Loucy (cell line): Measurements from ENCODE around the gene SAMD8.

Experiments
- H2AFZ ChIP-seq: fragments of 200-600 bp; sonication (generic); 2 replicates; pipeline ENCODE4 v1.6.0; 2016; ENCODE audit warnings: antibody characterized with exemption, mild to moderate bottlenecking, low read length, moderate library complexity
- H3F3A ChIP-seq: fragments of 200-600 bp; 2 replicates; pipeline ENCODE4 v1.6.0; 2016; ENCODE audit warnings: antibody characterized with exemption, low read depth, mild to moderate bottlenecking
- H3K27me3 ChIP-seq: fragments of 200-600 bp; sonication (generic); 2 replicates; pipeline ENCODE4 v1.6.1; 2014; ENCODE audit warnings: low read length, mild to moderate bottlenecking; ENCODE audit not compliant: insufficient read depth, poor library complexity, severe bottlenecking
- H3K36me3 ChIP-seq: fragments of 200-600 bp; sonication (generic); 2 replicates; pipeline ENCODE4 v1.6.1; 2016; ENCODE audit warnings: low read length; ENCODE audit not compliant: insufficient read depth
- H3K4me1 ChIP-seq: fragments of 200-600 bp; sonication (generic); 2 replicates; pipeline ENCODE4 v1.5.1; 2014; ENCODE audit warnings: low read length, mild to moderate bottlenecking; ENCODE audit not compliant: insufficient read depth, poor library complexity, severe bottlenecking
- H3K4me2 ChIP-seq: fragments of 200-600 bp; sonication (generic); 2 replicates; pipeline ENCODE4 v1.6.0; 2014; ENCODE audit warnings: antibody characterized with exemption, low read length, low read depth, mild to moderate bottlenecking; ENCODE audit not compliant: poor library complexity, severe bottlenecking
- H3K4me3 ChIP-seq: fragments of 200-600 bp; sonication (generic); 2 replicates; pipeline ENCODE4 v1.5.1; 2014; ENCODE audit warnings: low read length, mild to moderate bottlenecking, mixed read lengths; ENCODE audit not compliant: poor library complexity, severe bottlenecking
- H3K79me2 ChIP-seq: fragments of 200-600 bp; sonication (generic); 2 replicates; pipeline ENCODE4 v1.6.1; 2014; ENCODE audit warnings: low read length; ENCODE audit not compliant: insufficient read depth
- H3K9ac ChIP-seq: fragments of 200-600 bp; sonication (generic); 2 replicates; pipeline ENCODE4 v1.6.0; 2014; ENCODE audit warnings: mild to moderate bottlenecking, low read depth, low read length, moderate library complexity; ENCODE audit not compliant: poor library complexity, severe bottlenecking
- H3K9me2 ChIP-seq: fragments of 200-600 bp; sonication (generic); replicated peaks from 2 replicates; pipeline ENCODE4 v1.6.1; 2016; ENCODE audit warnings: low read depth, low read length, mixed read lengths
- H3K9me3 ChIP-seq: fragments of 200-600 bp; sonication (generic); 2 replicates; pipeline ENCODE4 v1.6.1; 2014; ENCODE audit warnings: mild to moderate bottlenecking, antibody characterized with exemption, low read length, low read depth; ENCODE audit not compliant: insufficient read depth
- H4K20me1 ChIP-seq: fragments of 200-600 bp; sonication (generic); 2 replicates; pipeline ENCODE4 v1.6.0; 2014; ENCODE audit warnings: antibody characterized with exemption, low read length, mild to moderate bottlenecking; ENCODE audit not compliant: insufficient read depth, poor library complexity, severe bottlenecking
- EZH2phosphoT487 ChIP-seq: fragments of 200-600 bp; IDR thresholded peaks from 2 replicates; pipeline ENCODE4 v1.6.1; 2018; ENCODE audit warnings: antibody characterized with exemption, mild to moderate bottlenecking, moderate library complexity, borderline replicate concordance
- TF ChIP-seq, protein P1 (sequence below): fragments of 200-600 bp; sonication (generic); conservative IDR thresholded peaks from 2 replicates; pipeline ENCODE4 v1.5.1; 2014; ENCODE audit warnings: mild to moderate bottlenecking, antibody characterized with exemption, low read length

Gene SAMD8

DNA sequence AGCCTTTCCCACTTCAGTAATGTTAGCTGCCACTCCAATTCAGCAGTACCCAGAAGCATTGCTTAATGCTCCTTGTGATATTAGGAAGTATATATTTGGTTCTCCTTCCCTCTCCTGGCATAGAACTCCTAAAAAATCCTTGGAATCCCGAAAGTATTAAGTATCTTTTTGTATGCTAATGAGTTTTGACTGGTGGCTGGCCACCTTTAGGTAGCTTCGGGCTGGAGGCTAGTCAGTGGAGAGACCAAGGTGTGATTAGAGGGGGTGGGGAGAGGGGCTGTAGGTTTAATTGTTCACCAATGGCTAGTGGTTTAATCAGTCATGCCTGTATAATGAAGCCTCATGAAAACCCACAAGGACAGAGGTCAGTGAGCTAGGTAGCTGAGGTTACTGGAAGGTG lies 112.1 kb downstream of the SAMD8 start:
- Histone ChIP-seq H3F3A (no peaks in the 10 kb centered on the region), H3K9ac (no peak overlapping the region), H3K4me2 (no peak overlapping the region), H3K9me2 (no peaks in the 10 kb centered on the region), H3K27me3 (no peaks in the 10 kb centered on the region), H3K79me2 (peaks cover 76% of the 10 kb centered on the region), H4K20me1 (peaks cover 55% of the 10 kb centered on the region), H3K9me3 (no peaks in the 10 kb centered on the region), H2AFZ (no peak overlapping the region), H3K4me1 (no peaks in the 10 kb centered on the region), H3K4me3 (no peak overlapping the region), H3K36me3 (peaks cover 86% of the 10 kb centered on the region)
- TF ChIP-seq, protein P1, sequence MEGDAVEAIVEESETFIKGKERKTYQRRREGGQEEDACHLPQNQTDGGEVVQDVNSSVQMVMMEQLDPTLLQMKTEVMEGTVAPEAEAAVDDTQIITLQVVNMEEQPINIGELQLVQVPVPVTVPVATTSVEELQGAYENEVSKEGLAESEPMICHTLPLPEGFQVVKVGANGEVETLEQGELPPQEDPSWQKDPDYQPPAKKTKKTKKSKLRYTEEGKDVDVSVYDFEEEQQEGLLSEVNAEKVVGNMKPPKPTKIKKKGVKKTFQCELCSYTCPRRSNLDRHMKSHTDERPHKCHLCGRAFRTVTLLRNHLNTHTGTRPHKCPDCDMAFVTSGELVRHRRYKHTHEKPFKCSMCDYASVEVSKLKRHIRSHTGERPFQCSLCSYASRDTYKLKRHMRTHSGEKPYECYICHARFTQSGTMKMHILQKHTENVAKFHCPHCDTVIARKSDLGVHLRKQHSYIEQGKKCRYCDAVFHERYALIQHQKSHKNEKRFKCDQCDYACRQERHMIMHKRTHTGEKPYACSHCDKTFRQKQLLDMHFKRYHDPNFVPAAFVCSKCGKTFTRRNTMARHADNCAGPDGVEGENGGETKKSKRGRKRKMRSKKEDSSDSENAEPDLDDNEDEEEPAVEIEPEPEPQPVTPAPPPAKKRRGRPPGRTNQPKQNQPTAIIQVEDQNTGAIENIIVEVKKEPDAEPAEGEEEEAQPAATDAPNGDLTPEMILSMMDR, result no peak
- no peak for TF ChIP-seq EZH2phosphoT487

DNA sequence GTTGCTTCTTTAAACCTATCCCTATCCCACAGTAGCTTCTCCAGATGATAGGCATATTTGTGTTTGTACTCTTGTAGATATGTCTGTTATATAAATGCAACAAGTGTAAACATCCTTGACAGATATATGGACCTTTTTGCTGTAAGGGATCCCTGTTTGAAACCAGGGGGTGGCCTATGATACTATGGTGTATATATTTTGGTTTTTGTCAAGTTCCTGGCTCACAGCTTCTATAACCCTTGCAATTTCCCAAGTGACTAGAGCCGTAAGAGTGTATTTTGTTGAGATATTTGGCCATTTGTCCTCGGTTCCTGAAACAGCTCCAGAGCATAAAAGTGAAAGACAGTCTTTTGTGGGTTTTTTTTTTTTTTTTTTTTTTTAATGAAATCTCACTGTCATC lies 114.6 kb downstream of the SAMD8 start:
- Histone ChIP-seq H3K4me3 (no peak overlapping the region), H3K4me2 (no peak overlapping the region), H3F3A (peaks cover 4% of the 10 kb centered on the region; the same call in 1 of the 2 replicates)

DNA sequence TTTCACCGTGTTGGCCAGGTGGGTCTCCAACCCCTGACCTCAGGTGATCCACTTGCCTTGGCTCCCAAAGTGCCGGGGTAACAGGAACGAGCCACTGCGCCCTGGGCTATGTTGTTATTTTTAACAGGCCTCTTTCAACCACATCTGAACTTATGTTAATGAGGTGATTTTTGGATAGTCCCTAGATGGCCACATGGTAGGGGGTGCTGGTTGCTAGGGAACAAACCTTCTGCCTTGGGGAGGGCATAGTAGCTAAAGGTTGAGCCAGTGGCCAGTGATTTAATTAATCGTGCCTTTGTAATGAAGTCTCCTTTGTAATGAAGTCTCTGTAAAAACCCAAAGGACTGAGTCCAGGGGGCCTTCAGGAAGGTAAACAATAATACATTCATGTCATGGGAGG lies 115.2 kb downstream of the SAMD8 start:
- Histone ChIP-seq H3K4me2 (no peak overlapping the region), H2AFZ (no peak overlapping the region), H3K9ac (no peak overlapping the region), H3F3A (peaks cover 4% of the 10 kb centered on the region; the same call in 1 of the 2 replicates), H4K20me1 (peaks cover 70% of the 10 kb centered on the region), H3K27me3 (no peaks in the 10 kb centered on the region), H3K4me3 (no peak overlapping the region), H3K79me2 (peaks cover 74% of the 10 kb centered on the region), H3K36me3 (peaks cover 90% of the 10 kb centered on the region), H3K4me1 (no peaks in the 10 kb centered on the region), H3K9me2 (no peaks in the 10 kb centered on the region), H3K9me3 (no peaks in the 10 kb centered on the region)
- TF ChIP-seq, protein P1, result no peak
- no peak for TF ChIP-seq EZH2phosphoT487

More for the DNA sequence above, 114.6 kb downstream of the SAMD8 start:
- Histone ChIP-seq H2AFZ (no peak overlapping the region), H3K9me2 (no peaks in the 10 kb centered on the region), H3K4me1 (no peaks in the 10 kb centered on the region), H4K20me1 (peaks cover 70% of the 10 kb centered on the region), H3K79me2 (peaks cover 79% of the 10 kb centered on the region), H3K9ac (no peak overlapping the region), H3K36me3 (peaks cover 90% of the 10 kb centered on the region), H3K27me3 (no peaks in the 10 kb centered on the region), H3K9me3 (no peaks in the 10 kb centered on the region)
- TF ChIP-seq, protein P1, result no peak
- TF ChIP-seq EZH2phosphoT487, result no peak
